HCT116 (cell line): ENCODE data around the gene WWOX.

Source experiments
- EZH2 ChIP-seq: fragments of 200-600 bp; sonication (generic); IDR thresholded peaks from 2 replicates; pipeline ENCODE4 v1.6.1; 2017; ENCODE audit warnings: antibody characterized with exemption, mixed run types
- EZH2phosphoT487 ChIP-seq: fragments of 200-600 bp; IDR thresholded peaks from 2 replicates; pipeline ENCODE4 v1.6.1; 2018; ENCODE audit warnings: antibody characterized with exemption, borderline replicate concordance
- SP1 ChIP-seq: IDR thresholded peaks from 2 replicates; pipeline ENCODE4 v1.6.1; 2012; ENCODE audit warnings: low read depth
- ZFX ChIP-seq: fragments of 450-650 bp; IDR thresholded peaks from 2 replicates; pipeline ENCODE4 v1.6.1; 2017
- TF ChIP-seq, protein P1 (sequence below), 3 experiments: fragments of 200-600 bp in 1 of 3; sonication (generic) in 1 of 3; IDR thresholded peaks in 2 of 3; conservative IDR thresholded peaks in 1 of 3; 2 replicates each; pipeline ENCODE4 v1.5.1; 2012 to 2017; ENCODE audit warnings: low read depth in 2 of 3, low read length in 2 of 3, antibody characterized with exemption in 1 of 3, borderline replicate concordance in 1 of 3, control low read depth in 1 of 3, mild to moderate bottlenecking in 1 of 3, mixed read lengths in 1 of 3, mixed run types in 1 of 3, moderate library complexity in 1 of 3; ENCODE audit not compliant: insufficient read depth in 1 of 3

DNA sequence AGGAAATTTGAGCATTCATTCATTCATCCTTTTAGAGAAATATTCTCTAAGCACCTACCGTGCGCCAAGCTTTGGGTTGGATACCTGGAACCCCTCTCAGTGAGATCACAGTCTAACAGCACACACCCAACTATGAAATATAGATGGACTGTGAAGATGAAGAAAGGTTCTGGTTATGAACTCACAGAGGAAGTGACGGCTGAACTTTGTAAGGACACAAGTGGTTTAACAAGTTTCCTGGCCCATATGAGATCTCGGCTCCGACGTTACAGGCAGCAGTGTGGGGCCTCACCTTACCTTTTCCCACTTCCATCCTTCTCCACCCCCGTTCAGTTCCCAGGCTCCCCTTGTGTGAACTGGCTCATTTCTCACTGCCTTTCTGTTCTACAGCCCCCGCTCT, 1094.8 kb downstream of the WWOX start:
- TF ChIP-seq, protein P1, sequence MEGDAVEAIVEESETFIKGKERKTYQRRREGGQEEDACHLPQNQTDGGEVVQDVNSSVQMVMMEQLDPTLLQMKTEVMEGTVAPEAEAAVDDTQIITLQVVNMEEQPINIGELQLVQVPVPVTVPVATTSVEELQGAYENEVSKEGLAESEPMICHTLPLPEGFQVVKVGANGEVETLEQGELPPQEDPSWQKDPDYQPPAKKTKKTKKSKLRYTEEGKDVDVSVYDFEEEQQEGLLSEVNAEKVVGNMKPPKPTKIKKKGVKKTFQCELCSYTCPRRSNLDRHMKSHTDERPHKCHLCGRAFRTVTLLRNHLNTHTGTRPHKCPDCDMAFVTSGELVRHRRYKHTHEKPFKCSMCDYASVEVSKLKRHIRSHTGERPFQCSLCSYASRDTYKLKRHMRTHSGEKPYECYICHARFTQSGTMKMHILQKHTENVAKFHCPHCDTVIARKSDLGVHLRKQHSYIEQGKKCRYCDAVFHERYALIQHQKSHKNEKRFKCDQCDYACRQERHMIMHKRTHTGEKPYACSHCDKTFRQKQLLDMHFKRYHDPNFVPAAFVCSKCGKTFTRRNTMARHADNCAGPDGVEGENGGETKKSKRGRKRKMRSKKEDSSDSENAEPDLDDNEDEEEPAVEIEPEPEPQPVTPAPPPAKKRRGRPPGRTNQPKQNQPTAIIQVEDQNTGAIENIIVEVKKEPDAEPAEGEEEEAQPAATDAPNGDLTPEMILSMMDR (IDR thresholded peaks at IDR 0.05 in 2 of 3, conservative IDR thresholded peaks at IDR 0.05 in 1 of 3; ENCODE audit: borderline replicate concordance in 1 of 3, insufficient read depth in 1 of 3, low read depth in 2 of 3, low read length in 2 of 3) = no peak
- no peak for TF ChIP-seq EZH2
- TF ChIP-seq EZH2phosphoT487 = no peak
- no peak for TF ChIP-seq SP1
- TF ChIP-seq ZFX = no peak
